A204.1 (cell line): ENCODE results near the gene GALNTL6.
"Not testable (repeated sequence)": the region's sequence is repeated elsewhere in the genome, so short reads cannot be mapped to it uniquely, and the experiment has no call there.

ENCODE experiments used
- FAIRE-seq: peaks from 2 replicates; lab custom pipeline; 2012; peaks lifted over from hg19 to GRCh38; lab: Jason Lieb, UNC

Gene GALNTL6

DNA sequence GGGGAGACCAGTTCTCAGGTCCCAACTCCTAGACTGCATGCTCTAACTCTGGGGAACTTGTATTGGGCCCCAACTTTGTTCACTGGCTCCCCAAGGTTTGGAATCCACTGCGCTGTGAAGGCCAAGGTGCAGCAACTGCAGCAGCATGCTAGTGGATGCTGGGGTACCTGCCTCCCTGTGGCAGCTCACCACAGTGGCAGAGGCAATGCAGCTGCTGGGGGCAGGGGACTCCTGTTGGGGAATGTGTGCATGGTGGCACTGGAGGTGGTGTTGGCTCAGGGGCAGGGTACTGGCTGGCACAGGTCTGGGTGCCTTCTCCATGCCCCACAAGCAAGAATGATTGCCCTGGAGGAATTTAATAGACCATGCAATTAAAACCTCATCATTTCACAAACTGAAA is 862.0 kb downstream of the GALNTL6 start:
- FAIRE-seq, result no peak

DNA sequence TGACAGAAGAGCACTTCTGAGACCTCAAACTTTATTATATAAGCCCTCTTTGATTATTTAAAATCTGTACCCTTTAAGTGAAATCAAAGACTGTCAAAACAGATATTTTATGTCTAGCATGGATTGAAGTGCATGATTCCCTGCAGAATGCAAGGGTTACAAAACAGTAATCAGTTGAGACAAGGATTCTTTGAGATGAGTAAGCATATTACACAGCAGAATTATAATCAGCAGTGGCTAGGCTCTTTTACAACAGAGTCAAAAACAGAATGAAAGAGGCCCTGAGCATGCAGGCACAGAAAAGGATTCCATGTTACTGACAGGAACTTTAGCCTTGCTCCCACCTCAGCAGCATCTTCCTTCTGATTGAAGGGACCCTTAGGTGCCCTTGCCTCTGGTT is 867.5 kb downstream of the GALNTL6 start:
- FAIRE-seq, result no peak

DNA sequence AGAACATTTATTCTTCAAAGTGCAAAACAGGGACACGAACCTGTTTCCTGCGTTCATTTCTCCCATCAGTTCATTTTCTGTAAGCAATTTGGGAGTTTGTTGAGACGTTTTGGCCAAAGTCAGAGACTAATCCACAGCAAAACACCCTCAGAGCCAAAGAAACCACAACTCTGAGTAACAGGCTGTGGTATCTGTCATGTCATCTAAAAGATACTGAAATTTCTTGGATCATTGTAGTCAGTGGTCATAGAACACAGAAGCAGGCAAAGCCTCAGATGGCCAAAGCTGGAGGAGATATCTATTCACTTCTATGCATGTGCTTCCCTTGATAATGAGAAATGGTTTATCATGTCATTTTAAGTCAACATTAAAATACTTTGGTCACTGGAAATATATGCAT is 869.8 kb downstream of the GALNTL6 start:
- FAIRE-seq, result no peak

DNA sequence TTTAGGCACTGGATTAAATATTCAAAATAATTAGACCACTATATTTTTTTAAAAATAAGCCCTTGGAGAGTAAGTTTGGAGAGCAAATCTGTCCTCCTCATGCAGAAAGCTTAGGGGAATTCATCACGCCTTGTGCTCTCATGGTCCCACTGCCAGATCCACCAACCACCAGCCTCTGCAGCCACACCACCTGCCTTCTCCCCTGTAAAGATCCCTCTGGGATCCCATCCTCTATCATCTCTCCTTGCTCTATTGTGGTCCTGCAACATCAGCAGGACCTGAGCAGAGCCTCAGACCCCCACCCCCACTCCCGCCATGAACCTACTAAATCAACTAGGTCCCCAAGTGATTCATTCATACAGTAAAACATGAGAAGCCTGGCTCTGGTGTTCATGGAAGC is 872.8 kb downstream of the GALNTL6 start:
- FAIRE-seq, result no peak

DNA sequence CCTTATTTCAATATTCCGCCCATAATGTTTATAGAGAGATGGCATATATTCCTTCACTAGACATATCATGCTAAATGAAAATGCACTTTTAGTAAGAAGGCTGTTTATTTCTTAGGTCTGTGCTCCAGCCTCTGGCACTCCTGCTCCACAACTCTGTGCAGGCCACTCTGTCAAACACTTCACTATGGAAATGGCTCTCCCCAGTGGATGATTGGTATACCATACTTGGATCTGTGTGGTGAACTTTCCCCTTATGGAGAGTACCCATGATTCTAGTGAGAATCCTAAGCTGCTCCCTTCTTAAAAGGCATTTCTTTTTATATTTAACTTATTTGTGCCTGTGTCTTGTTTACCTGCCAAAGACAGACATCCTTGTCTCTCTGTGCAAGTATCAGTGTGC is 875.3 kb downstream of the GALNTL6 start:
- no peak for FAIRE-seq

DNA sequence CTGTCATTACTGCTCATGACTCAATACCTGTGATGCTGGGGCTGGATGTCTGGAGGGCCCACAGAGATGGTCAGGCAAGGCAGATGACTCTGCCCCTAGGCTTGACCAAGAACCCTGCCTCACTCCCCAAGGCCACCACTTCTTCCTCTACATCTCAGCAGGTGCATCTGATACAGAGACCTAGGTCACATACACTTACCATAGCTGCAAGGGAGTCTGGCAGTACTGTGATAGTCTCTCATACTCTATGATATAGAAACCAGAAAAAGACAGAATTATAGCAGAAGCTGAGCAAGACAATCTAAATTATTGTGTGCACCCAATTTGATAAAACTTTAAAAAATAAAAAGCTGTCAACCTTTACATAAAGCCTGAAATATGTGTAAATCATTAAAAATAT is 878.3 kb downstream of the GALNTL6 start:
- no peak for FAIRE-seq

DNA sequence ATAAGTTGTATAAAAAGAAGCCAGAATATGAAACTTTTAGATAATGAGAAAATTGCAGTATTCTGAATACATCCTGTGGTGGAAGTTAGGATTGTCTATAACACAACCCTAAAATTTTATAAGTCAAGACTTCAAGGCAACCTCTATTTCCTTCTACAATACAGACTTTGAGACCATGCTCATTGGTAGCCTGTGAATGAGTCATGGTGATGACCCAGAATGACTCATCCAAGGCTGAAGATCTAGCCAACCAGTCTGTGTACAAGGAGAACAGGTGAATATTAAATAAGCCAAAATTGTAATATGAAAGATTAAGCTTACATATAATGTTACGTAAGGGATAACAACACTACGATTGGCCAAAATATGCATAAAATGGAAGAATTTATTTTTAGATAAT is 879.5 kb downstream of the GALNTL6 start:
- FAIRE-seq, result no peak

DNA sequence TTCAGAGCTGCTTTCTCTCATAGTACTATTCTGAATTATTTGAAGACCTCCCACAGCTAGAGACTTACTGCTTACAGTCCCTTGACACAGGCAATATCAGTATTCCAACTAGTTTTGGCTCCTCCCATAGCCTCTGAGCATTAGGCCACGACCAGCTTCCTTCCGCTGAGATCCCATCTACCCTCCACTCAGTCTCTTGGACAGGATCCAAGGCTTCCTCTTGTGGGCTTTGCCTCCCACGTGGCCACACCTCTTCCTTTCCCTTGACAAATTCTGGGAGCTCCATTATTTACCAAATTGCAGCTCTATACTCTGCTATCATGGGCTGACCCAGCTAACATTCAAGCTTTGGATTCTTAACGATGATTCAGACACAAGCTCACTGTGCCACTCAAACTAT is 885.1 kb downstream of the GALNTL6 start:
- no peak for FAIRE-seq

DNA sequence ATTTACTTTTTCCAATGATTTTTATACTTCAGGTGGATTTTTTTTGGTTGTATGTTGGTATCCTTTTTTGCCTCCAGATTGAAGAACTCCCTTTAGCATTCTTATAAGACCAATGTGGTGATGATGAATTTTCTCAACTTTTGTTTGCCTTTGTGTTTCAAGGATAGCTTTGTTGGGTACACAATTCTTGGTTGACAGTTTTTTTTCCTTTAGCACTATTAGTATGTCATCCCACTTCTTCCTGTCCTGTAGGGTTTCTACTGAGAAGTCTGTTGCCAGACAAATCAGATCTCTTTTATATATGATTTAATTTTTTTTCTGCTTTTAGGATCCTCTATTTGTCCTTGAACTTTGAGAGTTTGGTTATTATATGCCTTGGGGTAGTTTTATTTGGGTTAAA is 892.4 kb downstream of the GALNTL6 start:
- FAIRE-seq, result no peak

DNA sequence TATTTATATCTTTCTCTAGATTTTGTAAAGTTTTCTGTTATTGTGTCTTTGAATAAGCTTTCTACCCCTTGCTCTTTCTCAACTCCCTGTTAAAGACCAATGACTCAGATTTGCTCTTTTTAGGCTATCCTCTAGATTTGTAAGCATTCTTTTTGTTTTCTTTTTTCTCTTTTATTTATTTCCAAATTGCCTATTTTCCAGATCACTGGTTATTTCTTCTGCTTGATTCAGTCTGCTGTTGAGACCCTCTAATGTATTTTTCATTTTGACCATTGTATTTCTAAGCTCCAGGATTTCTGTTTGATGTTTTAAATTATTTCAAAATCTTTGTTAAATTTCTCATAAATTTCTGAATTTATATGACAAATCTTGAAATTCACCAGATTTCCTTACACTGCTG is 892.8 kb downstream of the GALNTL6 start:
- FAIRE-seq, result no peak

DNA sequence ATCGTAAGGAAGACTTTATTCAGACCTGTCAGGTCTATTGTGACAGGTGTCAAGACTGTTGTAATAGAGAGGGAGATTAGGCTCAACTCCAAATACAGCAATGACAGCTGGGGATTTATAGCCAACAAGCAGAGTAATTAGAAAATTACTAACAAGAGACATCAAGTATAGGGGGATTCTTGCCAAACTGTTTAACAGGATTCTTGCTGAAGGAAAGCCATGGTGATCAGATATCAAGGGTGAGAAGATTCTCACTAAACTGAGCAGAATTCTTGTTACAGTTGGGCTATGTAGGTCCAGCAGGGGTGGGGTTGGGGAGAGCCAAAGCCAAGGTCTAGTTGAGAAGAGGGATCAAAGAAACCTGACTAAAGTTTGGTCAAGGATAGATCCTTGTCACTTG is 894.4 kb downstream of the GALNTL6 start:
- FAIRE-seq, result no peak

DNA sequence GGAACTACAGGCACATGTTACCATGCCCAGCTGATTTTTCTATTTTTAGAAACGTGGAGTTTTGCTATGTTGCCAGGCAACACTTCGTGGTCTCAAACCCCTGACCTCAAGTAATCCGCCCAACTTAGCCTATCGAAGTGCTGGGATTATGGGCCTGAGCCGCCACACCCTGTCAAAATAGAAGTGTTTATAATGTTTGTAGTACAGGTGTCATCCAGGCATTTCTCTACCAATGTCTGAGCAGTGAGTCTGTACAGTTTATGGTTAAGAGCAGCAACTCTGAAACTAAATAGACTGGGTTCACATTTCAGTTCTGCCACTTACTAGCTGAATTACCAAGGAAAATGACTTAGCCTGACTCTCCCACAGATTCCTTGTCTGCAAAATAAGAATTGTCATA is 895.0 kb downstream of the GALNTL6 start:
- FAIRE-seq, result no peak

DNA sequence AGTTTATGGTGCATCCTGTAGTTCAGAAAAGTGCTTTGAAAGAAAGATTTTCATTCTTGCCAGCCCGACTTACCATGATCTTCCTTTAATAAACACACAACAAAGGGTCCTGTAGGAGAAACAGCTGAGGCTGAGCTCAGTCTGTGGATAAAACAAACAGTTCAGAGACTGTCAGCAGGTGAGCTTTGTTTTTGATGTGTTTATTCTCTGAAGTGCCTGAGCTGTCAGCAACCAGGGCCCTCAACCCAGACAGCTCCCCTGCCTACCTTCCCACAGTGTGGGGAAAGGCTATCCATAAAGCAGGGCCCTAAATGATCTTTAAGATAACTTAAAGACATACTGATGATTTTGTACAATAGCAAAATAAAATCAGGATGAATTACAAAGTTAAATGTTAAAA is 896.2 kb downstream of the GALNTL6 start:
- no peak for FAIRE-seq

DNA sequence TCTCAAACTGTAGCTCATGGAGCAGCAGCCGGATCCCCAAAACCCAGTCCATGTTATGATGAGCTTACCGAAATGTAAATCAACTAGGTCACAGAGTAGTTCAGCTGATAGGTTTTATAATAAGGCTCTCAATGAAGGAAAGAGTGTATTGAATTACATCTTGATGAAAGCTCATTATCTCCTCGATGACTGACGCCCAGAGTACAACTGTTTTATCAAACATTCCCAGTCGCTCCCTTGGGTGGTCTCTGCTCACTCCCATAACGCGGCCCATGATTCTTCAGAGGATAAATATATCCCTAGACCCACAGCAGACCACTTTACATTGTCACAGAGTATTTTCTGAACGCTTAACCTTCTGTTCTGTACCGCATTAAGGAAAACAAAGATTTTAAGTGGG is 903.1 kb downstream of the GALNTL6 start:
- no peak for FAIRE-seq

DNA sequence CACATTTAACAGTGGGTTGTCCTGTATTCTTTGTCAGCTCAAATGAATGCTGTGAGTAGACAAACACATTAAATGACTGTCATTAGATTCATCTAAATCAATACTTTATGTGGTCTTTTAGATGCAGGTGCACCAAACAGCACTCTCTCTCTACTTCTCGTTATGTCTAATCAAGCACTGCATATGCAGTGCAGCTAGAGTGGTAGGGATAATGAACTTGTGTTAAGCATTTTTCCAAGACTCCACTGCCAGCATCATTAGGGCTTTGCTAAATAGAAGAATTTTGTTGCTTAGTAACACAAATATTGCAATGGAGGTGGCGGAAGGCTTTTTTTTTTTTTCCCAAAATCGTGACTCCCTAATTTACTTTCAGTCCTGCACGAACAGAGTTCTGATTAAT is 908.5 kb downstream of the GALNTL6 start:
- FAIRE-seq, result no peak

DNA sequence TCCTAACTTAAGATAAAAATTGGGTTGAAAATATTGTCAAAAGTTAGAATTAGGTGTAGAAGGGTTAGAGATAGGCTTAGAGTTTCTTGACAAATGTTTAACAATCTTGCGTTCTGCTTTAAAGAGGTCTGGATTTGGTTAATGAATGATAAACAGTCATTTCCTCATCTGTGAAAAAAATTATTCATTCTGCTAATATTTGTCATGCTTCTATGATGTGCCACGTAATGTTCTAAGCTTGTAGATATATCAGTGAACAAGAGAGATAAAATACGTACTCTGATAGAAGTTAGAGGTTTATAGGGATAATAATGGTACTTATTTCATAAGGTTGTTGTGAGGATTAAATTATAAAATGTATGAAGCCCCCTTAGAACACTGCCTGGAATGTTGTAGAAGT is 912.4 kb downstream of the GALNTL6 start:
- FAIRE-seq, result no peak

DNA sequence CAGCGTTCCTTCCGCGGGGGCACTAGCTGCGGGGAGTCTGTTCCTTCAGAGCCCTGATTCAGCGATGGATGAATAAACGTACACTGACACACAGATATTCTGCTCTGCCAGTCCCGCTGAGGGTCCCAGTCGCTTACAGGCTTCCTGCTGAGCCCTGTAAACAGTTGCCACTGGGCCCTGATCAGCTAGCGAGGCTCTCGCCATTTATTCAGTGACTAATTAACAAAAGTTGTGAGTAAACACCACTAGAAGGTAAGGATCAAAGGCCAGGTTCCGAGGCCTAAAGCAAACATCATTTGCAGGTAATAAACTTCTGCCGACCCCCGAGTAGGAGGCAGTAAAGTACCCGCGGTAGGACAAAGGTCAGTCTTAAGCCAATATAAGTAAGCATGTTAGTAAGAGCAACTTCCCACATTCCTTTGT is 912.8 kb downstream of the GALNTL6 start:
- no peak for FAIRE-seq

DNA sequence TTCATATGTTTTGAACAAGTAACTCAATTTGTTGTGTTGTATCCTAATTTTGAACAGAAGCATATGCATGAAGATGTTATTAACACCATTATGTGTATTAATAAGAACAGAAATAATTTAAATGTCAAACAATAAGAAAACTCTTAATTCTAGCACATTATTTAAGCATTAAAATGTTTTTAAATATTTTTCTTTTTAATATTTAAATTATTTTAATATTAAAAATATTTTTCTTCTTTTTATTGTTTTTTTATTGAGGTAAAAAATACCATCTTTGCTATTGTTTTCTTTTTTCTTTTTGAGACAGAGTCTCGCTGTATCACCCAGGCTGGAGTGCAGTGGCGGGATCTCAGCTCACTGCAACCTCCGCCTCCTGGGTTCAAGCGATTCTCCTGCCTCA is 914.4 kb downstream of the GALNTL6 start:
- FAIRE-seq, result peak; percentile 54

DNA sequence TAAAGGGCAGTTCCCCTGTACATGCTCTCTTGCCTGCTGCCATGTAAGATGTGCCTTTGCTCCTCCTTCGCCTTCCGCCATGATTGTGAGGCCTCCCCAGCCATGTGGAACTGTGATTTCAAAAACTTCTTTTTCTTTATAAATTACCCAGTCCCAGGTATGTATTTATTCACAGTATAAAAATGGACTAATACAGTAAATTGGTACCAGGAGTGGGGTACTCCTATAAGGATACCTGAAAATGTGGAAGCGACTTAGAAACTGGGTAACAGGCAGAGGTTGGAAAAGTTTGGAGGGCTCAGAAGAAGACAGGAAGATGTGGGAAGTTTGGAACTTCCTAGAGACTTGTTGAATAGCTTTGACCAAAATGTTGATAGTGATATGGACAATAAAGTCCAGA is 920.4 kb downstream of the GALNTL6 start:
- FAIRE-seq, result not testable (repeated sequence)

DNA sequence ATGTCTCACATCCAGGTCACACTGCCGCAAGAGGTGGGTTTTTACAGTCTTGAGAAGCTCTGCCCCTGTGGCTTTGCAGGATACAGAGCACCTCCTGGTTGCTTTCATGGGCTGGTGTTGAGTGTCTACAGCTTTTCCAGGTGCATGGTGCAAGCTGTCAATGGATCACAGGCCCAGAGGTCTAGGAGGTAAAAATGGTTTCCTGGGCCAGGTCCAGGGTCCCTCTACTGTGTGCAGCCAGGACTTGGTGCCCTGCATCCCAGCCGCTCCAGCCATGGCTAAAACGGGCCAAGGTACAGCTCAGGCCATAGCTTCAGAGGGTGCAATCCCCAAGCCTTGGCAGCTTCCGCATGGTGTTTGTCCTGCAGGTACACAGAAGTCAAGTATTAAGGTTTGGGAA is 921.4 kb downstream of the GALNTL6 start:
- FAIRE-seq, result no peak

DNA sequence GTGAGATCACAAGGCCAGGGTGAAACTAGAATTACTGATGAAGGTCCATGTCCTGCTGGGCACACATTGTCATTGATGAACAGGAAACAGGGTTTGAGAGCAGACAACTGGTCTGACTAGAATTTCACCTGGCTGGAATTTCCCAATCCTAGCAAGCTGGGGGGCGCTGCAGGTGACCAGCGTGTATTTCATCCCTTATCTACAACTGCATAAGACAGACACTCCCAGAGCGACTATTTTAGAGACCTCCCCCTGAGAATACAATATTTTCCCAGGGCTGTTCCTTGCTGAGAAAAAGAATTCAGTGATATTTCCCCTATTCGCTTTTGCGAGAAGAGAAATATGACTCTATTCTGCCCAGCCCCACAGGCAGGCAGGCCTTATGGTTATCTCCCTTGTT is 922.8 kb downstream of the GALNTL6 start:
- no peak for FAIRE-seq

DNA sequence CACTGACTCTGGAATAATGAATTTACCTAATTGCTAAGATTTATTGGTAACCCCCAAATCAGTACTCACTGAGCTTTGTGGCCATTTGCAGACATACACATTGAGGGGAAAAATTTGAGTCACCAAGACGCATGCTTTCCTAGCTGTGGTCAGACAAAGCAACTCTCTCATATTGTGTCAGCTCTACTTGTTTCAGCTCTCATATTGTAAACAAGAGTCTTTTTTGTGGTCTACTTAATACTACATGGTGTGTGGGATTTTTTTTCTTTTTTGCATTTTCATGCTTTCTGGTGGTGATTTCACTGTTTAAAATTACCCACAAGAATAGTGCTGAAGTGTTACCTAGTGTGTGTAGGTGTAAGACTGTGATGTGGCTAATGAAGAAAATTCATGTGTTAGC is 927.2 kb downstream of the GALNTL6 start:
- no peak for FAIRE-seq

DNA sequence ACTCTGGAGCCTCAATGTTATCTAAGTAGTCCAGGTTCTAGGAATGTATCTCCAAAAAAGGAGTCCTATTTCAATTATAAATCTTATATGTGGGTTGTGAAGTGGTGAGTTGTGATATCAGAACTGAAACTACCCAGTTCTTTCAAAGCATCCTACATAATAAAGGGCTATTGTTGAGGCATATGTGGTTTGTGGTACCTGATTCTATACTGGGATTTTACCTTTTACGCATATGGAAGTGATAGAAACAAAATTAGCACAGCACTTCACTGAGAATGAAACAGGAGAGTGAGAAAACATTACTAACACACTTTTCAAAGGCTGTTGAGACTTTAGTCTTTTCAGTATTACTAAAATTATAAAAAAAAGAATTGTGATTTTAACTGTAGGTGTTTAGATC is 937.7 kb downstream of the GALNTL6 start:
- no peak for FAIRE-seq

DNA sequence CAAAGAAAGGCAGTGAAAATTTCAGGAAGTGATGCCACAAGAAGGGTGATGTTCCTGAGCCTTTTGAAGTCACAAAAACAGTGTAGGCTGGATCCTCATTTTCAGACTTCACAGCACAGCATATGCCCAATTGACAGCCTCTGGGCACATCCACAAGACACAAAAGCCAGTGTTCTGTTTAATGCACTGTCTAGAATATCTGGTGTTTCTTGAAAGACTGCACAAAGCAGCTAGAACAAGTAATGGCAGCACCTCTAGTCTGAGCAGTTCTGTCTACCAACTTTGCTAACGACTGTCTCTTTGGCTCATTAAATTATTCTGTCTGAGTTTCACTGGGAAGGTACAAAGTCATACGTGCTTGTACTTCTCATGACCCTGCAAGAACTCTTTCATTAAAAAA is 938.3 kb downstream of the GALNTL6 start:
- FAIRE-seq, result no peak

DNA sequence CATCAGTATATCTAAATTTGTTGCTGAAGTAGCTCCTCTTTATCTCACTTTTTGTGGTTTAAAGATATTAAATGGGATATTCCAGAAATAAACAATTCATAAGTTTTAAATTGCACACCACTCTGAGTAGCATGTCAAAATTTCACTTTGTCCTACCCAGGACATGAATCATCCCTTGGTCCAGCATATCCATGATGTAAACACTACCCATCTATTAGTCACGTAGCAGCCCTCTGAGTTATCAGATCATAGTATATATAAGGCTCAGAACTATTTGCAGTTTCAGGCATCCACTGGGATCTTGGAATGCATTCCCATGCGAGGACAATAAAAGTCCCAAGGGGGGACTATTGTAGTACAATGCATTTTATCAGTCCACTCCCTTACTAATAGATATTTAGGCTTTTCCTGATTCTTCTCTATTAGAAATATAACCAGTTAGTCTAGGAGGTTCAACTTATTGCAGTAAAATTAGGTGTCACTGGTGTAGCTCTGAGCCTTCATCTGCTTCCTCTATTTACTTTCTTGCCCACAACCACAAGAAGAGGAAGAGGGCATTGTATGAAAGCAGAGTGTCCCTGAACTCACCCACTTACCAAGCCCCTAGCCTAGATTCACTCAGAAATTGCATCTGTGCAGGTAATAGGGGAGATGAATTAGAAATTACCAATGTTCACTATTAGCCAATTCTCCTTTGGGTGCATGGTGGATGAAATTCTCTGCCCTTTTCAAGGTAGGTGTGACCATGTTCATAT is 945.6 kb downstream of the GALNTL6 start:
- FAIRE-seq, result no peak
